HEK293 (cell line): ENCODE measurements around the gene TAF1A.

ENCODE experiments used
- CTCF ChIP-seq: fragments of 450-650 bp; formaldehyde crosslinking; IDR thresholded peaks from 2 replicates; pipeline ENCODE4 v1.5.1; 2016; ENCODE audit warnings: missing biosample characterization, missing genetic modification characterization
- INSM2 ChIP-seq: fragments of 450-650 bp; formaldehyde crosslinking; IDR thresholded peaks from 2 replicates; pipeline ENCODE4 v1.5.1; 2016; ENCODE audit warnings: missing biosample characterization, missing genetic modification characterization
- TCF7L2 ChIP-seq: IDR thresholded peaks from 2 replicates; pipeline ENCODE4 v1.6.1; 2011; ENCODE audit warnings: low read depth, mild to moderate bottlenecking, inconsistent platforms, low read length, moderate library complexity, borderline replicate concordance

DNA sequence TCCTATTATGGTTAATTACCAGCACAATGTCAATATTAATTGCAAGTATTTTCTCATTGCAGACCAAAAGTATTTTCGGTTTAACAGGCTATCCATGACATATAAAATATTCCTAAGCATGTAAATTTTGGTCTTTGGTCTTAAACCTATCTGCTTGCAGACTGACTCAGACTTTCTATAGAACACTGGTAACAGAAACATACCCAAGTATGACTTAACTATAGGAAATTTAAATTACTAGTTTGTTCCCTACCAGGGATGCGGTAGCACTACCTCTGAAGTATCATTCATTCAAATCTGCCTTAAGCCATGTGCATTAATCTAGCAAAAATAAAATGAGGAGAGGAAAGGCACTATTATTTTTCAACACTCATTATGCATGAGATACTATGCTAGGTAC is 2.9 kb downstream of the TAF1A start:
- no peak for TF ChIP-seq INSM2 (tag by site-specific recombination)
- TF ChIP-seq CTCF: no peak
- no peak for TF ChIP-seq TCF7L2
